NB4 (cell line): Measurements from ENCODE around the gene RBM4B.

ENCODE experiments used
- TF ChIP-seq, protein P1 (sequence below): IDR thresholded peaks from one replicate; pipeline ENCODE4 v1.5.1; 2012; ENCODE audit warnings: low read depth, low read length
- TF ChIP-seq, protein P2 (sequence below): IDR thresholded peaks from 2 replicates; pipeline ENCODE4 v1.6.1; 2011; ENCODE audit warnings: low read depth, low read length

DNA sequence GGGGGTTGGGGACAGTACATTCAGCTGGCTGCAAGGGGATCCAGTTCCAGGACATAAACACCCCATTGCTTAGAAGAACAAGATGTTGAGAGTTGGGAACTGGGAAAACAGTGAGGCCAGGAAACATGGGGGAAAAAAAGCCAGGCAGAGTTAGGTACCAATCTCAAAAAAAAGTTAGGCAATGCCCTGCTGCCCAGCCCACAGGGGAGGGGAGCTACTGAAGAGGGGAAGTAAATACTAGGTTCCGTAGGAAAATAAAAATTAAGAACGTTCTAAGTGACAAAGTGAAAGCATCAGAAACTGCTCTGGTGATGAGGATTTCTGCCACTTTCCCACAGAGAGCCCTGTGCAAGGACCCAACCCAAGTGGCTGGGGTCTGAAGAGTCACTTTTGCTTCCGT, 39.3 kb upstream of the RBM4B start:
- TF ChIP-seq, protein P1, sequence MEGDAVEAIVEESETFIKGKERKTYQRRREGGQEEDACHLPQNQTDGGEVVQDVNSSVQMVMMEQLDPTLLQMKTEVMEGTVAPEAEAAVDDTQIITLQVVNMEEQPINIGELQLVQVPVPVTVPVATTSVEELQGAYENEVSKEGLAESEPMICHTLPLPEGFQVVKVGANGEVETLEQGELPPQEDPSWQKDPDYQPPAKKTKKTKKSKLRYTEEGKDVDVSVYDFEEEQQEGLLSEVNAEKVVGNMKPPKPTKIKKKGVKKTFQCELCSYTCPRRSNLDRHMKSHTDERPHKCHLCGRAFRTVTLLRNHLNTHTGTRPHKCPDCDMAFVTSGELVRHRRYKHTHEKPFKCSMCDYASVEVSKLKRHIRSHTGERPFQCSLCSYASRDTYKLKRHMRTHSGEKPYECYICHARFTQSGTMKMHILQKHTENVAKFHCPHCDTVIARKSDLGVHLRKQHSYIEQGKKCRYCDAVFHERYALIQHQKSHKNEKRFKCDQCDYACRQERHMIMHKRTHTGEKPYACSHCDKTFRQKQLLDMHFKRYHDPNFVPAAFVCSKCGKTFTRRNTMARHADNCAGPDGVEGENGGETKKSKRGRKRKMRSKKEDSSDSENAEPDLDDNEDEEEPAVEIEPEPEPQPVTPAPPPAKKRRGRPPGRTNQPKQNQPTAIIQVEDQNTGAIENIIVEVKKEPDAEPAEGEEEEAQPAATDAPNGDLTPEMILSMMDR: no peak
- TF ChIP-seq, protein P2, sequence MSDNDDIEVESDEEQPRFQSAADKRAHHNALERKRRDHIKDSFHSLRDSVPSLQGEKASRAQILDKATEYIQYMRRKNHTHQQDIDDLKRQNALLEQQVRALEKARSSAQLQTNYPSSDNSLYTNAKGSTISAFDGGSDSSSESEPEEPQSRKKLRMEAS: no peak
